Caco-2 (cell line): ENCODE data around the gene CDK14. TPM values are rescaled to one million over a fixed set of nuclear protein-coding genes. Genes with fewer than 3 reads are reported as not detected.

Experiments used
- BruUV-seq: library from RNA; stranded (reverse); fragments of 400-500 nt; replicated peaks from 2 replicates; lab custom pipeline; 2021; lab: Mats Ljungman, UMichigan
- CTCF ChIA-PET: fragments of 300-600 bp; sonication (Branson Sonifier 250); formaldehyde crosslinking; loops from one replicate; lab custom pipeline; 2022; ENCODE audit warnings: antibody characterized with exemption; lab: Charles Lee
- POLR2A ChIA-PET: fragments of 300-600 bp; sonication (Branson Sonifier 250); formaldehyde crosslinking; loops from one replicate; lab custom pipeline; 2022; ENCODE audit warnings: antibody characterized with exemption; lab: Charles Lee
- DNase-seq, 2 experiments: peaks; one replicate each; pipeline versions ENCODE4 v3.0.0 to v3.0.0-alpha.2; 2020 to 2022
- H3K27me3 ChIP-seq: replicated peaks from 2 replicates; pipeline ENCODE4 v1.6.0; 2011; ENCODE audit warnings: low read length; ENCODE audit not compliant: control insufficient read depth, insufficient read depth
- H3K36me3 ChIP-seq: 2 replicates; pipeline ENCODE4 v1.5.1; 2011; ENCODE audit warnings: low read length; ENCODE audit not compliant: control insufficient read depth, insufficient read depth
- H3K4me1 ChIP-seq: fragments of 250-450 bp; sonication (Bioruptor Pico); 2 replicates; pipeline ENCODE4 v1.5.1; 2020; ENCODE audit warnings: mild to moderate bottlenecking
- H3K4me3 ChIP-seq: 2 replicates; pipeline ENCODE4 v1.5.1; 2011; ENCODE audit warnings: low read depth, mild to moderate bottlenecking, control low read depth, low read length
- H3K9me3 ChIP-seq: fragments of 250-450 bp; sonication (Bioruptor Pico); 2 replicates; pipeline ENCODE4 v1.5.1; 2020; ENCODE audit warnings: mild to moderate bottlenecking, moderate library complexity
- H3K27ac Mint-ChIP-seq: one replicate; pipeline ENCODE4 v1.8.0; 2022; ENCODE audit warnings: mixed read lengths; ENCODE audit not compliant: unreplicated experiment
- H3K27me3 Mint-ChIP-seq: one replicate; pipeline ENCODE4 v1.8.0; 2022; ENCODE audit warnings: mixed read lengths; ENCODE audit not compliant: insufficient read depth, unreplicated experiment
- H3K36me3 Mint-ChIP-seq: one replicate; pipeline ENCODE4 v1.8.0; 2022; ENCODE audit warnings: mild to moderate bottlenecking, mixed read lengths; ENCODE audit not compliant: insufficient read depth, unreplicated experiment
- H3K4me1 Mint-ChIP-seq: one replicate; pipeline ENCODE4 v1.8.0; 2022; ENCODE audit warnings: low read depth, mixed read lengths; ENCODE audit not compliant: unreplicated experiment
- H3K4me3 Mint-ChIP-seq: one replicate; pipeline ENCODE4 v1.8.0; 2022; ENCODE audit warnings: mild to moderate bottlenecking, moderate library complexity, mixed read lengths; ENCODE audit not compliant: unreplicated experiment
- H3K9me3 Mint-ChIP-seq: one replicate; pipeline ENCODE4 v1.8.0; 2022; ENCODE audit warnings: mixed read lengths; ENCODE audit not compliant: unreplicated experiment
- CTCF ChIP-seq, 2 experiments: fragments of 200-600 bp in 1 of 2; IDR thresholded peaks; 1 replicate in 1 of 2; 2 replicates in 1 of 2; pipeline versions ENCODE4 v1.5.1 to v1.8.0; 2011 to 2022; ENCODE audit warnings: antibody characterized with exemption in 1 of 2, control low read depth in 1 of 2, inconsistent platforms in 1 of 2, low read depth in 1 of 2, low read length in 1 of 2, mild to moderate bottlenecking in 1 of 2, moderate library complexity in 1 of 2; ENCODE audit not compliant: insufficient read depth in 1 of 2, severe bottlenecking in 1 of 2, unreplicated experiment in 1 of 2
- intact Hi-C: fragments of 100-400 bp; cut with micrococcal nuclease; formaldehyde crosslinking; loops from one replicate; pipeline ENCODE4 v1.10.0; 2022; ENCODE audit not compliant: unreplicated experiment
- total RNA-seq: library from RNA; stranded (reverse); gene quantifications from 2 replicates; pipeline ENCODE4 v1.2.3, GENCODE V29; 2022

CDK14 gene
- total RNA-seq, 1 experiment from 2014 or later, result 18.2 TPM

GRCh38 chr7:91055219-91055618 is 459.1 kb downstream of the CDK14 start:
- H3K27me3 ChIP-seq, result no peaks in the 10 kb centered on the region
- no TSS peak for BruUV-seq
- no peaks in the 10 kb centered on the region for H3K9me3 ChIP-seq
- no peak for TF ChIP-seq CTCF (IDR thresholded peaks at IDR 0.05; ENCODE audit: insufficient read depth in 1 of 2, low read depth in 1 of 2, low read length in 1 of 2, severe bottlenecking in 1 of 2, unreplicated experiment in 1 of 2)
- CTCF ChIA-PET, result no interaction called here
- H3K36me3 Mint-ChIP-seq, result no peaks in the 10 kb centered on the region
- POLR2A ChIA-PET, result no interaction called here
- H3K9me3 Mint-ChIP-seq, result no peaks in the 10 kb centered on the region
- intact Hi-C loops, result no loop called here
- H3K27me3 Mint-ChIP-seq, result no peaks in the 10 kb centered on the region
- no peaks in the 10 kb centered on the region for H3K36me3 ChIP-seq
- no peaks in the 10 kb centered on the region for H3K4me1 Mint-ChIP-seq
- H3K4me1 ChIP-seq, result no peaks in the 10 kb centered on the region
- H3K4me3 Mint-ChIP-seq, result no peak overlapping the region
- no peak overlapping the region for H3K4me3 ChIP-seq
- DNase-seq, result no peak
- no peak overlapping the region for H3K27ac Mint-ChIP-seq

GRCh38 chr7:91062713-91063112 is 466.6 kb downstream of the CDK14 start:
- intact Hi-C loops, result no loop called here
- H3K9me3 Mint-ChIP-seq, result no peaks in the 10 kb centered on the region
- H3K4me1 ChIP-seq, result no peaks in the 10 kb centered on the region
- no peak for TF ChIP-seq CTCF (IDR thresholded peaks at IDR 0.05; ENCODE audit: insufficient read depth in 1 of 2, low read depth in 1 of 2, low read length in 1 of 2, severe bottlenecking in 1 of 2, unreplicated experiment in 1 of 2)
- H3K4me1 Mint-ChIP-seq, result no peaks in the 10 kb centered on the region
- H3K27ac Mint-ChIP-seq, result no peak overlapping the region
- no peaks in the 10 kb centered on the region for H3K27me3 ChIP-seq
- no peaks in the 10 kb centered on the region for H3K27me3 Mint-ChIP-seq
- H3K36me3 ChIP-seq, result no peaks in the 10 kb centered on the region
- H3K4me3 Mint-ChIP-seq, result no peak overlapping the region
- no peaks in the 10 kb centered on the region for H3K36me3 Mint-ChIP-seq
- BruUV-seq, result no TSS peak
- DNase-seq, result no peak
- no peak overlapping the region for H3K4me3 ChIP-seq
- POLR2A ChIA-PET, result no interaction called here
- CTCF ChIA-PET, result no interaction called here
- no peaks in the 10 kb centered on the region for H3K9me3 ChIP-seq

GRCh38 chr7:91064052-91064451 is 467.9 kb downstream of the CDK14 start:
- Histone ChIP-seq H3K4me3 (no peak overlapping the region), H3K36me3 (no peaks in the 10 kb centered on the region), H3K27me3 (no peaks in the 10 kb centered on the region), H3K9me3 (no peaks in the 10 kb centered on the region), H3K4me1 (no peaks in the 10 kb centered on the region)
- H3K4me3 Mint-ChIP-seq, result no peak overlapping the region
- intact Hi-C loops, result no loop called here
- BruUV-seq, result no TSS peak
- no peak for TF ChIP-seq CTCF (IDR thresholded peaks at IDR 0.05; ENCODE audit: insufficient read depth in 1 of 2, low read depth in 1 of 2, low read length in 1 of 2, severe bottlenecking in 1 of 2, unreplicated experiment in 1 of 2)
- H3K9me3 Mint-ChIP-seq, result no peaks in the 10 kb centered on the region
- POLR2A ChIA-PET, result no interaction called here
- H3K27me3 Mint-ChIP-seq, result no peaks in the 10 kb centered on the region
- no peak overlapping the region for H3K27ac Mint-ChIP-seq
- H3K4me1 Mint-ChIP-seq, result no peaks in the 10 kb centered on the region
- DNase-seq, result no peak
- no peaks in the 10 kb centered on the region for H3K36me3 Mint-ChIP-seq
- CTCF ChIA-PET, result no interaction called here
